HEK293 (cell line): ENCODE data around the gene PLS1.

ENCODE experiments used
- BCL11B ChIP-seq: fragments of 450-650 bp; formaldehyde crosslinking; IDR thresholded peaks from 2 replicates; pipeline ENCODE4 v1.5.1; 2016; ENCODE audit warnings: low read depth, missing biosample characterization, missing genetic modification characterization
- HOXA7 ChIP-seq: sonication (generic); formaldehyde crosslinking; IDR thresholded peaks from 2 replicates; pipeline ENCODE4 v1.8.1; 2022; ENCODE audit warnings: missing genetic modification reagents, borderline replicate concordance
- OVOL3 ChIP-seq: fragments of 450-650 bp; formaldehyde crosslinking; IDR thresholded peaks from 2 replicates; pipeline ENCODE4 v1.5.1; 2016; ENCODE audit warnings: missing biosample characterization, missing genetic modification characterization
- REPIN1 ChIP-seq: fragments of 450-650 bp; formaldehyde crosslinking; IDR thresholded peaks from 2 replicates; pipeline ENCODE4 v1.5.1; 2017; ENCODE audit warnings: missing biosample characterization, missing genetic modification characterization, low read depth
- SCRT2 ChIP-seq: fragments of 450-650 bp; formaldehyde crosslinking; IDR thresholded peaks from 2 replicates; pipeline ENCODE4 v1.5.1; 2016; ENCODE audit warnings: missing biosample characterization, missing genetic modification characterization
- SP7 ChIP-seq: fragments of 450-650 bp; formaldehyde crosslinking; IDR thresholded peaks from 2 replicates; pipeline ENCODE4 v1.5.1; 2016; ENCODE audit warnings: missing biosample characterization, missing genetic modification characterization
- TCF7L2 ChIP-seq: IDR thresholded peaks from 2 replicates; pipeline ENCODE4 v1.6.1; 2011; ENCODE audit warnings: low read depth, mild to moderate bottlenecking, inconsistent platforms, low read length, moderate library complexity, borderline replicate concordance
- TRIM28 ChIP-seq: IDR thresholded peaks from 2 replicates; pipeline ENCODE4 v1.6.1; 2011; ENCODE audit warnings: low read length, control low read depth, borderline replicate concordance
- WT1 ChIP-seq: fragments of 450-650 bp; formaldehyde crosslinking; IDR thresholded peaks from 2 replicates; pipeline ENCODE4 v1.5.1; 2016; ENCODE audit warnings: missing biosample characterization, missing genetic modification characterization
- ZFHX2 ChIP-seq: fragments of 450-650 bp; formaldehyde crosslinking; conservative IDR thresholded peaks from 2 replicates; pipeline ENCODE4 v1.5.1; 2016; ENCODE audit warnings: missing biosample characterization, missing genetic modification characterization
- ZNF133 ChIP-seq: fragments of 450-650 bp; formaldehyde crosslinking; IDR thresholded peaks from 2 replicates; pipeline ENCODE4 v1.5.1; 2016; ENCODE audit warnings: missing biosample characterization, missing genetic modification characterization
- ZNF184 ChIP-seq: fragments of 450-650 bp; IDR thresholded peaks from 2 replicates; pipeline ENCODE4 v1.5.1; 2018; ENCODE audit warnings: missing biosample characterization, mild to moderate bottlenecking, missing genetic modification characterization
- ZNF24 ChIP-seq: fragments of 450-650 bp; formaldehyde crosslinking; IDR thresholded peaks from 2 replicates; pipeline ENCODE4 v1.5.1; 2016; ENCODE audit warnings: missing biosample characterization, missing genetic modification characterization
- ZNF391 ChIP-seq: fragments of 450-650 bp; formaldehyde crosslinking; IDR thresholded peaks from 2 replicates; pipeline ENCODE4 v1.5.1; 2016; ENCODE audit warnings: low read depth, missing biosample characterization, missing genetic modification characterization, borderline replicate concordance
- ZNF433 ChIP-seq: fragments of 450-650 bp; formaldehyde crosslinking; IDR thresholded peaks from 2 replicates; pipeline ENCODE4 v1.5.1; 2016; ENCODE audit warnings: missing biosample characterization, missing genetic modification characterization, low read depth
- ZNF510 ChIP-seq: fragments of 450-650 bp; formaldehyde crosslinking; IDR thresholded peaks from 2 replicates; pipeline ENCODE4 v1.5.1; 2018; ENCODE audit warnings: mild to moderate bottlenecking, missing genetic modification characterization, missing biosample characterization; ENCODE audit not compliant: insufficient replicate concordance
- ZNF529 ChIP-seq: fragments of 450-650 bp; formaldehyde crosslinking; IDR thresholded peaks from 2 replicates; pipeline ENCODE4 v1.5.1; 2017; ENCODE audit warnings: missing genetic modification characterization, missing biosample characterization; ENCODE audit not compliant: insufficient replicate concordance
- ZNF596 ChIP-seq: fragments of 450-650 bp; IDR thresholded peaks from 2 replicates; pipeline ENCODE4 v1.5.0; 2018; ENCODE audit warnings: missing biosample characterization, mild to moderate bottlenecking, missing genetic modification characterization, moderate library complexity
- ZNF621 ChIP-seq: fragments of 450-650 bp; formaldehyde crosslinking; IDR thresholded peaks from 2 replicates; pipeline ENCODE4 v1.5.1; 2017; ENCODE audit warnings: missing biosample characterization, missing genetic modification characterization
- ZNF624 ChIP-seq: fragments of 450-650 bp; formaldehyde crosslinking; IDR thresholded peaks from 2 replicates; pipeline ENCODE4 v1.5.1; 2017; ENCODE audit warnings: missing biosample characterization, missing genetic modification characterization
- ZNF629 ChIP-seq: fragments of 450-650 bp; formaldehyde crosslinking; IDR thresholded peaks from 2 replicates; pipeline ENCODE4 v1.5.1; 2017; ENCODE audit warnings: missing biosample characterization, missing genetic modification characterization
- ZNF654 ChIP-seq: fragments of 450-650 bp; formaldehyde crosslinking; IDR thresholded peaks from 2 replicates; pipeline ENCODE4 v1.5.1; 2016; ENCODE audit warnings: low read depth, missing biosample characterization, missing genetic modification characterization
- ZNF677 ChIP-seq: fragments of 450-650 bp; IDR thresholded peaks from 2 replicates; pipeline ENCODE4 v1.5.0; 2018; ENCODE audit warnings: missing biosample characterization, mild to moderate bottlenecking, missing genetic modification characterization, moderate library complexity
- TF ChIP-seq, protein P1 (sequence below): fragments of 450-650 bp; formaldehyde crosslinking; IDR thresholded peaks from 2 replicates; pipeline ENCODE4 v1.5.1; 2016; ENCODE audit warnings: missing biosample characterization, missing genetic modification characterization
- TF ChIP-seq, protein P2 (sequence below): fragments of 450-650 bp; formaldehyde crosslinking; IDR thresholded peaks from 2 replicates; pipeline ENCODE4 v1.5.1; 2016; ENCODE audit warnings: missing biosample characterization, missing genetic modification characterization
- TF ChIP-seq, protein P3 (sequence below): fragments of 450-650 bp; formaldehyde crosslinking; IDR thresholded peaks from 2 replicates; pipeline ENCODE4 v1.5.1; 2017; ENCODE audit warnings: missing biosample characterization, missing genetic modification characterization
- TF ChIP-seq, protein P4 (sequence below): fragments of 450-650 bp; formaldehyde crosslinking; IDR thresholded peaks from 2 replicates; pipeline ENCODE4; 2016; ENCODE audit warnings: missing biosample characterization, missing genetic modification characterization
- TF ChIP-seq, protein P5 (sequence below): fragments of 450-650 bp; formaldehyde crosslinking; IDR thresholded peaks from 2 replicates; pipeline ENCODE4 v1.5.1; 2016; ENCODE audit warnings: missing biosample characterization, missing genetic modification characterization
- TF ChIP-seq, protein P6 (sequence below): fragments of 450-650 bp; formaldehyde crosslinking; IDR thresholded peaks from 2 replicates; pipeline ENCODE4 v1.5.1; 2016; ENCODE audit warnings: missing biosample characterization, missing genetic modification characterization
- TF ChIP-seq, protein P7 (sequence below): fragments of 450-650 bp; IDR thresholded peaks from 2 replicates; pipeline ENCODE4 v1.5.1; 2018; ENCODE audit warnings: missing biosample characterization, mild to moderate bottlenecking, missing genetic modification characterization

PLS1 gene

DNA sequence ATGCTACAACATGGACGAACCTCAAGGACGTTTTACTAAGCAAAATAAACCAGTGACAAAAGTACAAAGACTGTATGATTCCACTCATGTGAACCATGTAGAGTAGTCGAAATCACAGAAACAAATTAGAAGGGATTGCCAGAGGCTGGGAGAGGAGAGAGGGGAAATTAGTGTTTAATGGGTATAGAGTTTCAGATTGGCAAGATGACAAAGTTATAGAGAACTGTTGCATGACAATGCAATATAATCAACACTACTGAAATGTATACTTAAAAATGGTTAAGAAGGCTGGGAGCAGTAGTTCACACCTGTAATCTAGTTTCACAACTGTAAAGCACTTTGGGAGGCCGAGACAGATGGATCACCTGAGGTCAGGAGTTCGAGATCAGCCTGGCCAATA is 36.9 kb downstream of the PLS1 start (continued):
- TF ChIP-seq, protein P1, sequence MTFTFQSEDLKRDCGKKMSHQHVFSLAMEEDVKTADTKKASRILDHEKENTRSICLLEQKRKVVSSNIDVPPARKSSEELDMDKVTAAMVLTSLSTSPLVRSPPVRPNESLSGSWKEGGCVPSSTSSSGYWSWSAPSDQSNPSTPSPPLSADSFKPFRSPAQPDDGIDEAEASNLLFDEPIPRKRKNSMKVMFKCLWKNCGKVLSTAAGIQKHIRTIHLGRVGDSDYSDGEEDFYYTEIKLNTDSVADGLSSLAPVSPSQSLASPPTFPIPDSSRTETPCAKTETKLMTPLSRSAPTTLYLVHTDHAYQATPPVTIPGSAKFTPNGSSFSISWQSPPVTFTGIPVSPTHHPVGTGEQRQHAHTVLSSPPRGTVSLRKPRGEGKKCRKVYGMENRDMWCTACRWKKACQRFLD (tag by site-specific recombination): no peak
- no peak for TF ChIP-seq TRIM28
- TF ChIP-seq, protein P2, sequence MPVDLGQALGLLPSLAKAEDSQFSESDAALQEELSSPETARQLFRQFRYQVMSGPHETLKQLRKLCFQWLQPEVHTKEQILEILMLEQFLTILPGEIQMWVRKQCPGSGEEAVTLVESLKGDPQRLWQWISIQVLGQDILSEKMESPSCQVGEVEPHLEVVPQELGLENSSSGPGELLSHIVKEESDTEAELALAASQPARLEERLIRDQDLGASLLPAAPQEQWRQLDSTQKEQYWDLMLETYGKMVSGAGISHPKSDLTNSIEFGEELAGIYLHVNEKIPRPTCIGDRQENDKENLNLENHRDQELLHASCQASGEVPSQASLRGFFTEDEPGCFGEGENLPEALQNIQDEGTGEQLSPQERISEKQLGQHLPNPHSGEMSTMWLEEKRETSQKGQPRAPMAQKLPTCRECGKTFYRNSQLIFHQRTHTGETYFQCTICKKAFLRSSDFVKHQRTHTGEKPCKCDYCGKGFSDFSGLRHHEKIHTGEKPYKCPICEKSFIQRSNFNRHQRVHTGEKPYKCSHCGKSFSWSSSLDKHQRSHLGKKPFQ: peak; percentile 74
- TF ChIP-seq, protein P3, sequence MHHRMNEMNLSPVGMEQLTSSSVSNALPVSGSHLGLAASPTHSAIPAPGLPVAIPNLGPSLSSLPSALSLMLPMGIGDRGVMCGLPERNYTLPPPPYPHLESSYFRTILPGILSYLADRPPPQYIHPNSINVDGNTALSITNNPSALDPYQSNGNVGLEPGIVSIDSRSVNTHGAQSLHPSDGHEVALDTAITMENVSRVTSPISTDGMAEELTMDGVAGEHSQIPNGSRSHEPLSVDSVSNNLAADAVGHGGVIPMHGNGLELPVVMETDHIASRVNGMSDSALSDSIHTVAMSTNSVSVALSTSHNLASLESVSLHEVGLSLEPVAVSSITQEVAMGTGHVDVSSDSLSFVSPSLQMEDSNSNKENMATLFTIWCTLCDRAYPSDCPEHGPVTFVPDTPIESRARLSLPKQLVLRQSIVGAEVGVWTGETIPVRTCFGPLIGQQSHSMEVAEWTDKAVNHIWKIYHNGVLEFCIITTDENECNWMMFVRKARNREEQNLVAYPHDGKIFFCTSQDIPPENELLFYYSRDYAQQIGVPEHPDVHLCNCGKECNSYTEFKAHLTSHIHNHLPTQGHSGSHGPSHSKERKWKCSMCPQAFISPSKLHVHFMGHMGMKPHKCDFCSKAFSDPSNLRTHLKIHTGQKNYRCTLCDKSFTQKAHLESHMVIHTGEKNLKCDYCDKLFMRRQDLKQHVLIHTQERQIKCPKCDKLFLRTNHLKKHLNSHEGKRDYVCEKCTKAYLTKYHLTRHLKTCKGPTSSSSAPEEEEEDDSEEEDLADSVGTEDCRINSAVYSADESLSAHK: no peak
- no peak for TF ChIP-seq ZNF621 (tag by site-specific recombination)
- no peak for TF ChIP-seq HOXA7 (CRISPR knock-in tag)
- TF ChIP-seq ZNF629 (tag by site-specific recombination): no peak
- TF ChIP-seq ZNF184 (tag by site-specific recombination): no peak
- TF ChIP-seq ZNF391 (tag by site-specific recombination): no peak
- TF ChIP-seq, protein P4, sequence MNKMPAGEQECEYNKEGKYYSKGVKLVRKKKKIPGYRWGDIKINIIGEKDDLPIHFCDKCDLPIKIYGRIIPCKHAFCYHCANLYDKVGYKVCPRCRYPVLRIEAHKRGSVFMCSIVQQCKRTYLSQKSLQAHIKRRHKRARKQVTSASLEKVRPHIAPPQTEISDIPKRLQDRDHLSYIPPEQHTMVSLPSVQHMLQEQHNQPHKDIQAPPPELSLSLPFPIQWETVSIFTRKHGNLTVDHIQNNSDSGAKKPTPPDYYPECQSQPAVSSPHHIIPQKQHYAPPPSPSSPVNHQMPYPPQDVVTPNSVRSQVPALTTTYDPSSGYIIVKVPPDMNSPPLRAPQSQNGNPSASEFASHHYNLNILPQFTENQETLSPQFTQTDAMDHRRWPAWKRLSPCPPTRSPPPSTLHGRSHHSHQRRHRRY (tag by site-specific recombination): no peak
- TF ChIP-seq OVOL3 (tag by site-specific recombination): no peak
- TF ChIP-seq ZNF24 (tag by site-specific recombination): no peak
- no peak for TF ChIP-seq TCF7L2
- no peak for TF ChIP-seq ZNF624
- no peak for TF ChIP-seq BCL11B
- TF ChIP-seq, protein P5, sequence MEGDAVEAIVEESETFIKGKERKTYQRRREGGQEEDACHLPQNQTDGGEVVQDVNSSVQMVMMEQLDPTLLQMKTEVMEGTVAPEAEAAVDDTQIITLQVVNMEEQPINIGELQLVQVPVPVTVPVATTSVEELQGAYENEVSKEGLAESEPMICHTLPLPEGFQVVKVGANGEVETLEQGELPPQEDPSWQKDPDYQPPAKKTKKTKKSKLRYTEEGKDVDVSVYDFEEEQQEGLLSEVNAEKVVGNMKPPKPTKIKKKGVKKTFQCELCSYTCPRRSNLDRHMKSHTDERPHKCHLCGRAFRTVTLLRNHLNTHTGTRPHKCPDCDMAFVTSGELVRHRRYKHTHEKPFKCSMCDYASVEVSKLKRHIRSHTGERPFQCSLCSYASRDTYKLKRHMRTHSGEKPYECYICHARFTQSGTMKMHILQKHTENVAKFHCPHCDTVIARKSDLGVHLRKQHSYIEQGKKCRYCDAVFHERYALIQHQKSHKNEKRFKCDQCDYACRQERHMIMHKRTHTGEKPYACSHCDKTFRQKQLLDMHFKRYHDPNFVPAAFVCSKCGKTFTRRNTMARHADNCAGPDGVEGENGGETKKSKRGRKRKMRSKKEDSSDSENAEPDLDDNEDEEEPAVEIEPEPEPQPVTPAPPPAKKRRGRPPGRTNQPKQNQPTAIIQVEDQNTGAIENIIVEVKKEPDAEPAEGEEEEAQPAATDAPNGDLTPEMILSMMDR (tag by site-specific recombination): no peak
- no peak for TF ChIP-seq ZNF433 (tag by site-specific recombination)
- TF ChIP-seq ZNF677: no peak
- TF ChIP-seq ZNF133 (tag by site-specific recombination): no peak
- no peak for TF ChIP-seq ZNF654 (tag by site-specific recombination)
- TF ChIP-seq ZNF596 (tag by site-specific recombination): no peak
- no peak for TF ChIP-seq WT1 (tag by site-specific recombination)
- TF ChIP-seq, protein P6, sequence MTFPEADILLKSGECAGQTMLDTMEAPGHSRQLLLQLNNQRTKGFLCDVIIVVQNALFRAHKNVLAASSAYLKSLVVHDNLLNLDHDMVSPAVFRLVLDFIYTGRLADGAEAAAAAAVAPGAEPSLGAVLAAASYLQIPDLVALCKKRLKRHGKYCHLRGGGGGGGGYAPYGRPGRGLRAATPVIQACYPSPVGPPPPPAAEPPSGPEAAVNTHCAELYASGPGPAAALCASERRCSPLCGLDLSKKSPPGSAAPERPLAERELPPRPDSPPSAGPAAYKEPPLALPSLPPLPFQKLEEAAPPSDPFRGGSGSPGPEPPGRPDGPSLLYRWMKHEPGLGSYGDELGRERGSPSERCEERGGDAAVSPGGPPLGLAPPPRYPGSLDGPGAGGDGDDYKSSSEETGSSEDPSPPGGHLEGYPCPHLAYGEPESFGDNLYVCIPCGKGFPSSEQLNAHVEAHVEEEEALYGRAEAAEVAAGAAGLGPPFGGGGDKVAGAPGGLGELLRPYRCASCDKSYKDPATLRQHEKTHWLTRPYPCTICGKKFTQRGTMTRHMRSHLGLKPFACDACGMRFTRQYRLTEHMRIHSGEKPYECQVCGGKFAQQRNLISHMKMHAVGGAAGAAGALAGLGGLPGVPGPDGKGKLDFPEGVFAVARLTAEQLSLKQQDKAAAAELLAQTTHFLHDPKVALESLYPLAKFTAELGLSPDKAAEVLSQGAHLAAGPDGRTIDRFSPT (tag by site-specific recombination): no peak
- no peak for TF ChIP-seq ZFHX2
- no peak for TF ChIP-seq ZNF529
- TF ChIP-seq SP7 (tag by site-specific recombination): peak; percentile 85
- no peak for TF ChIP-seq ZNF510 (tag by site-specific recombination)
- TF ChIP-seq, protein P7, sequence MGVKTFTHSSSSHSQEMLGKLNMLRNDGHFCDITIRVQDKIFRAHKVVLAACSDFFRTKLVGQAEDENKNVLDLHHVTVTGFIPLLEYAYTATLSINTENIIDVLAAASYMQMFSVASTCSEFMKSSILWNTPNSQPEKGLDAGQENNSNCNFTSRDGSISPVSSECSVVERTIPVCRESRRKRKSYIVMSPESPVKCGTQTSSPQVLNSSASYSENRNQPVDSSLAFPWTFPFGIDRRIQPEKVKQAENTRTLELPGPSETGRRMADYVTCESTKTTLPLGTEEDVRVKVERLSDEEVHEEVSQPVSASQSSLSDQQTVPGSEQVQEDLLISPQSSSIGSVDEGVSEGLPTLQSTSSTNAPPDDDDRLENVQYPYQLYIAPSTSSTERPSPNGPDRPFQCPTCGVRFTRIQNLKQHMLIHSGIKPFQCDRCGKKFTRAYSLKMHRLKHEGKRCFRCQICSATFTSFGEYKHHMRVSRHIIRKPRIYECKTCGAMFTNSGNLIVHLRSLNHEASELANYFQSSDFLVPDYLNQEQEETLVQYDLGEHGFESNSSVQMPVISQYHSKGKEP (tag by site-specific recombination): peak; percentile 89
- no peak for TF ChIP-seq REPIN1 (tag by site-specific recombination)
- peak; percentile 80 for TF ChIP-seq SCRT2 (tag by site-specific recombination)
